Body of pancreas (tissue), 4 donors: ENCODE measurements around the gene TTC28. TPM values are rescaled to one million over a fixed set of nuclear protein-coding genes. Genes with fewer than 3 reads are reported as not detected.

Source experiments
- ATAC-seq: fragments of 150-250 bp; one replicate; pipeline ENCODE4 v1.9.1; 2016
- DNase-seq, 4 donors: peaks; one replicate each; pipeline ENCODE4 v3.0.0-alpha.2; 2019
- H3K27ac ChIP-seq, 4 donors: fragments of 200-600 bp; sonication (generic); 1 replicate in 3 of 4; 2 replicates in 1 of 4; pipeline versions ENCODE4 v1.5.1 to v1.6.1; 2016 to 2019; ENCODE audit warnings: mild to moderate bottlenecking in 1 of 4, mixed read lengths in 1 of 4, moderate library complexity in 1 of 4
- H3K27me3 ChIP-seq, 2 donors: fragments of 200-600 bp; sonication (generic); one replicate each; pipeline ENCODE4 v1.6.0; 2016; ENCODE audit warnings: mild to moderate bottlenecking in 1 of 2
- H3K36me3 ChIP-seq, 2 donors: fragments of 200-600 bp; sonication (generic); replicated peaks in 1 of 2; 2 replicates each; pipeline ENCODE4 v1.5.1; 2016; ENCODE audit warnings: low read depth in 2 of 2; ENCODE audit not compliant: insufficient read depth in 1 of 2
- H3K4me1 ChIP-seq: fragments of 200-600 bp; sonication (generic); one replicate; pipeline ENCODE4 v1.6.0; 2016
- H3K4me3 ChIP-seq, 2 donors: fragments of 200-600 bp; sonication (generic); 1 replicate in 1 of 2; 2 replicates in 1 of 2; pipeline ENCODE4 v1.5.1; 2016 to 2019
- H3K9me3 ChIP-seq, 3 donors: fragments of 200-600 bp; sonication (generic); 1 replicate in 2 of 3; 2 replicates in 1 of 3; pipeline ENCODE4 v1.5.1; 2016
- CTCF ChIP-seq, 7 experiments: fragments of 450-650 bp in 4 of 7; fragments of 200-600 bp in 3 of 7; sonication (generic) in 3 of 7; IDR thresholded peaks; one replicate each; pipeline ENCODE4 v1.5.1; 2016 to 2019; ENCODE audit warnings: antibody characterized with exemption in 7 of 7
- POLR2A ChIP-seq, 3 donors: fragments of 450-650 bp; IDR thresholded peaks; one replicate each; pipeline ENCODE4 v1.6.1; 2016; ENCODE audit warnings: antibody characterized with exemption in 3 of 3, mild to moderate bottlenecking in 2 of 3
- WGBS, 2 donors: methylation state at CpG; one replicate each; pipeline ENCODE4 v1.1.5; 2017; 5-methylcytosine and 5-hydroxymethylcytosine counted together
- intact Hi-C: fragments of 100-400 bp; cut with DNase I; formaldehyde crosslinking; loops from one replicate; pipeline ENCODE4 v1.15.1; 2023
- total RNA-seq, 2 donors: library from RNA; depleted of rRNA; stranded (reverse); fragments of >200 nt; gene quantifications; one replicate each; pipeline ENCODE4 v1.1.0, GENCODE V29; 2016

Gene TTC28
- total RNA-seq, 2 donors from 2014 or later, result 21.0 to 87.3 TPM

- no peak for TF ChIP-seq POLR2A (IDR thresholded peaks at IDR 0.05)
- no peak for TF ChIP-seq CTCF (IDR thresholded peaks at IDR 0.05)
- ATAC-seq (no peak), DNase-seq (no peak)
- Histone ChIP-seq H3K27ac (no peak overlapping the region), H3K4me1 (peaks cover 6% of the 10 kb centered on the region), H3K9me3 (no peaks in the 10 kb centered on the region), H3K4me3 (no peak overlapping the region), H3K36me3 (peaks cover 0 to 1% of the 10 kb centered on the region in 2 donors), H3K27me3 (no peaks in the 10 kb centered on the region)
- intact Hi-C loops, result no loop called here
- WGBS, 2 donors, result 92 to 98% methylated on average over 6 of the region's 6 CpGs
These were observed 701.3 kb downstream of the TTC28 start for GRCh38 chr22:27978317-27978716.

DNA sequence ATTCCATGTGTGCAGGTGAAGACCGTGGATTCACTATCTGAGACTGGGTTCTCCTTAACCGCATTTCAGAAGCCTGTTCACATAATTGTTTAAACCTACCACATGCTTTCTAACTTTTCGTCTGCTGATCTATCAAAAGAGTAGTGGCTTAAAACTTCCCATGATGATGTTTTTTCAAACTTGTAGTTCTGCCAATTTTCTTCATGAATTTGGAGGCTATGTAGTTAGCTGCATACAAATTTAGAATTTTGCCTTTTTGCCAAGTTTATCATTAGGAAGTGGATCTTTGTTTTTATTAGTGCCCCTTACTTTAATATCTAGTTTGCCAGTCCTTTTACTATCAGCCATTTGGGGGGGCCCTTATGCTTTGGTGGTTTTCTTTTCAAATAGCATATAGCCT, 703.1 kb downstream of the TTC28 start:
- H3K27me3 ChIP-seq, result no peaks in the 10 kb centered on the region
- ATAC-seq (no peak), DNase-seq (no peak)
- H3K36me3 ChIP-seq, result no peaks in the 10 kb centered on the region
- no peak overlapping the region for H3K27ac ChIP-seq
- no peak overlapping the region for H3K4me3 ChIP-seq
- intact Hi-C loops, result no loop called here
- no peaks in the 10 kb centered on the region for H3K9me3 ChIP-seq
- WGBS, 2 donors, result 83 to 85% methylated on average over 3 of the region's 3 CpGs
- TF ChIP-seq POLR2A (IDR thresholded peaks at IDR 0.05) (no peak), CTCF (IDR thresholded peaks at IDR 0.05) (no peak)
- H3K4me1 ChIP-seq, result peaks cover 17% of the 10 kb centered on the region

DNA sequence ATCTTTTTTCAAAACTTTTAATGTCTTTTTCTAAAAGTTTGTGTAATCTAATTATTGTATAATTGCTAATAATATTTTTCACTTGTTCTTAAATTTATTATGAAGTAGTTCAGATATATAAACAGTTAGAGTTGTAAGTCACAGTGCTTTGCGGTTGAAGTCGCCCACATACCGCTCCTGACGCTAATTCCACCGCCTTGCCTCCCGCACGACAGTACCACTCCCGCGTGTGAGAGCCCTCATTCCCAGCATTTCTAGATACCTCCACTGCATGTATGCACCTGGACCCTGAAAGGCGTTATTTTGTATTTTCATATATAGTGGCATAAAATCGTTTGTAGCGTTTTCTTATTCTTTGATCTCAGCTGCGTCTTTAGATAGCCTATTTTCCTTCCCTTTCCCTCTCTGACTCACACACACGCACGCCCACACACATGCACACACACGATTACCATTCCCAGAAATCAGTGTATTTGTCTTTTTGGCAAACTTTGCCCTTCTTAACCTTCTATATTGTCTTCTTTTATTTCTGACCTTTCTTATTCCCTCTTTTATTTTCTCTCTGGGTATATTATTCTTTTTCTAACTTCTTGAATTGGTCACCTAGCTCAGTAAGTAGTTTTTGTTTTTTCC, 704.1 kb downstream of the TTC28 start:
- H3K36me3 ChIP-seq, result no peaks in the 10 kb centered on the region
- H3K9me3 ChIP-seq, result no peaks in the 10 kb centered on the region
- no peak for TF ChIP-seq CTCF (IDR thresholded peaks at IDR 0.05)
- no peak for TF ChIP-seq POLR2A (IDR thresholded peaks at IDR 0.05)
- intact Hi-C loops, result no loop called here
- no peaks in the 10 kb centered on the region for H3K27me3 ChIP-seq
- ATAC-seq, result no peak
- H3K4me1 ChIP-seq, result peaks cover 17% of the 10 kb centered on the region
- no peak overlapping the region for H3K4me3 ChIP-seq
- no peak overlapping the region for H3K27ac ChIP-seq
- 90 to 91% methylated on average over 16 of the region's 16 CpGs for WGBS, 2 donors
- DNase-seq, result peak in 1 of 4 donors; percentile 3

DNA sequence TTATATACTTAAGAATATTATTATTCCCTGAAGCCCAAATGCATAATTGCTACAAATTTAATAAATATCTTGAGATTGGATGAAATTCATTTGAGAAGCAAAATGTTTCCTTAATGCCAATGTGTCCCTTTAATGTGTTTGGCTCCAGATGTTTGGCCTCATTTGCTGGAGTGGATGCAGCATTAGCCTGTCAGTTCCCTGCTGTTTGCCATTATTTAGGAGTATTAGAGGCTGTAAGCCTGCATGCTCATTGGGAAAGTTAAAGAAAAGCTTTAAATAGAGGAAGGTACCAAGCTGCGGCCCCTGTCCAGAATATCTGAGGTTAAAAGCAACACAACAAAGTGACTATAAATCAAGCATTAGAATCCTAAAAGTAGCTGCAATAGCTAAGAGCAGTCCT, 705.8 kb downstream of the TTC28 start:
- ATAC-seq (no peak), DNase-seq (no peak)
- Histone ChIP-seq H3K36me3 (no peaks in the 10 kb centered on the region), H3K27me3 (no peaks in the 10 kb centered on the region), H3K27ac (no peak overlapping the region), H3K4me3 (no peak overlapping the region), H3K4me1 (peaks cover 17% of the 10 kb centered on the region), H3K9me3 (no peaks in the 10 kb centered on the region)
- TF ChIP-seq POLR2A (IDR thresholded peaks at IDR 0.05), result no peak
- no peak for TF ChIP-seq CTCF (IDR thresholded peaks at IDR 0.05)
- WGBS, 2 donors, result 67 to 95% methylated on average over 1 of the region's 1 CpG
- intact Hi-C loops, result no loop called here
